ENCODE measurements around the gene PRRT2.

Gene PRRT2

GRCh38 chr16:29807426-29808218 lies 4.4 kb upstream of the PRRT2 start:
- peak overlapping the region; percentile 82 for H3K27ac ChIP-seq
- TF ChIP-seq CTCF (IDR thresholded peaks at IDR 0.05): peak; percentile 49
- no peaks in the 10 kb centered on the region for H3K27me3 ChIP-seq (ENCODE audit: control insufficient read depth, insufficient read depth, low read length)
- peak overlapping the region; percentile 61 for H3K4me3 ChIP-seq (ENCODE audit: low read depth, low read length)
- H2AFZ ChIP-seq: peak overlapping the region; percentile 65
- H3K4me2 ChIP-seq (ENCODE audit: low read length): peak overlapping the region; percentile 83
- H3K9me3 ChIP-seq (ENCODE audit: control insufficient read depth, low read length): no peaks in the 10 kb centered on the region
- H3K9ac ChIP-seq: no peak overlapping the region
- peaks cover 26% of the 10 kb centered on the region for H3K4me1 ChIP-seq
- H3K79me2 ChIP-seq: no peaks in the 10 kb centered on the region
- no peaks in the 10 kb centered on the region for H3K36me3 ChIP-seq (ENCODE audit: control insufficient read depth, insufficient read depth, low read length)

DNA sequence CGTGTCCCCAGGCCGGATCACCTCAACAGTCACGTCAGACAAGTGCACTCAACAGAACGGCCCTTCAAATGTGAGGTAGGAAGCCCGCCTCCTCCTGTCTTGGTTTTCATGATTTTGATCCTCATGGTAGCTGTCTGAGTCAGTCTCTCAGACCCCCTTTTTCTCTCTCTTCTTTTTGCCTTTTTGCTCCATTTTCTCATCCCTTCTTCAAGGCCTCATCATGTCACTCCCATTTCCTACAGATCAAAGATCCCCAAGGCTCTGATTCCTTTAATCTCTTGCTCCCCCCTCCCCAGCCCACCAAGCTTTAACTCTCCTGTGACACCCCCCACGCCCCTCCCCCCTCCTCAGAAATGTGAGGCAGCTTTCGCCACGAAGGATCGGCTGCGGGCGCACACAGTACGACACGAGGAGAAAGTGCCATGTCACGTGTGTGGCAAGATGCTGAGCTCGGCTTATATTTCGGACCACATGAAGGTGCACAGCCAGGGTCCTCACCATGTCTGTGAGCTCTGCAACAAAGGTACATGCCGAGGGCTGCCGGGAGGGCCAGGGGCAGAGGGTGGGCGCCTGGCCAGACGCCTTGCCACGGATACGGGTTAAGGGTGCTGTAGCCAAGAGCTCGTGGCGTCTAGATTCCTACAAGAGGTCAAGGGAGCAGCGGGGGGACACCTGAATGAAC lies 3.6 kb upstream of the PRRT2 start:
- peak overlapping the region; percentile 64 for H2AFZ ChIP-seq
- H3K36me3 ChIP-seq (ENCODE audit: control insufficient read depth, insufficient read depth, low read length): no peaks in the 10 kb centered on the region
- H3K9me3 ChIP-seq (ENCODE audit: control insufficient read depth, low read length): no peaks in the 10 kb centered on the region
- peak overlapping the region; percentile 82 for H3K27ac ChIP-seq
- H3K9ac ChIP-seq: no peak overlapping the region
- H3K27me3 ChIP-seq (ENCODE audit: control insufficient read depth, insufficient read depth, low read length): no peaks in the 10 kb centered on the region
- no peaks in the 10 kb centered on the region for H3K79me2 ChIP-seq
- TF ChIP-seq CTCF (IDR thresholded peaks at IDR 0.05): no peak
- peaks cover 27% of the 10 kb centered on the region for H3K4me1 ChIP-seq
- peak overlapping the region; percentile 61 for H3K4me3 ChIP-seq (ENCODE audit: low read depth, low read length)
- peak overlapping the region; percentile 83 for H3K4me2 ChIP-seq (ENCODE audit: low read length)

- no peaks in the 10 kb centered on the region for H3K36me3 ChIP-seq (ENCODE audit: control insufficient read depth, insufficient read depth, low read length)
- H3K79me2 ChIP-seq: peaks cover 3% of the 10 kb centered on the region
- peak overlapping the region; percentile 82 for H3K27ac ChIP-seq
- H3K9me3 ChIP-seq (ENCODE audit: control insufficient read depth, low read length): no peaks in the 10 kb centered on the region
- H2AFZ ChIP-seq: no peak overlapping the region
- no peak overlapping the region for H3K4me2 ChIP-seq (ENCODE audit: low read length)
- H3K4me1 ChIP-seq: peaks cover 28% of the 10 kb centered on the region
- H3K27me3 ChIP-seq (ENCODE audit: control insufficient read depth, insufficient read depth, low read length): no peaks in the 10 kb centered on the region
- H3K4me3 ChIP-seq (ENCODE audit: low read depth, low read length): no peak overlapping the region
- no peak for TF ChIP-seq CTCF (IDR thresholded peaks at IDR 0.05)
- no peak overlapping the region for H3K9ac ChIP-seq
These were observed 2.8 kb upstream of the PRRT2 start for GRCh38 chr16:29809031-29809747.

DNA sequence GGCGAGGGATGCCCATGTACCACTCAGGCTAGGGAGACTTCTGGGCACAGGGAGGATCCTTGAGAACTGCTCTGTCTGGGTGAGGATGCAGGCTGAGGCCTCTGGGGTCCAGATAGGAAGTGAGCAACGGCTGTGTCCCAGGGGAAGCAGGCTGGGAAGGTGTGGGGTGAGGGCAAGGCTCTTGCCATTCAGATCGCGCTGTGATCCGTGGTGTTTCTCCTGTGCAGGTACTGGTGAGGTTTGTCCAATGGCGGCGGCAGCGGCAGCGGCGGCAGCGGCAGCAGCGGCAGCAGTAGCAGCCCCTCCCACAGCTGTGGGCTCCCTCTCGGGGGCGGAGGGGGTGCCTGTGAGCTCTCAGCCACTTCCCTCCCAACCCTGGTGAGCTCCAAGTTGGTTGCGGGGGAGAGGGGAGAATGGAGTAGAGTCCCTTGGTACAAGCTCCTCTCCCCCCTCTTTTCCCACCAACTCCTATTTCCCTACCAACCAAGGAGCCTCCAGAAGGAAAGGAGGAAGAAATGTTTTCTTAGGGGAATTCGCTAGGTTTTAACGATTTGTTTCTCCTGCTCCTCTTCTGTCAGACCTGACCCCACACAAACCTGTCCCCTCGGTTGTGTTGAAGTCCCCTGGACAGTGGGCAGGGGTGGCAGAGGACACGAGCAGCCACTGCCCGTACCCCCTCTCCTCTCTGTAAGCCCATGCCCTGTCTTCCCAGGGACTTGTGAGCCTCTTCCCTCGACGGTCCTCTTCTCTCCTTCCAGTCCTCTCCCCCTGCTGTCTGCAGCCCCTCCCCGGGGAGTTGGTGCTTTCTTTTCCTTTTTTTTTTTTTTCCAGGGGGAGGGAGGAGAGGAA lies 1.9 kb upstream of the PRRT2 start:
- Histone ChIP-seq H3K4me2 (ENCODE audit: low read length) (no peak overlapping the region), H3K9ac (no peak overlapping the region), H2AFZ (no peak overlapping the region), H3K4me1 (peaks cover 25% of the 10 kb centered on the region), H3K79me2 (peaks cover 6% of the 10 kb centered on the region), H3K9me3 (ENCODE audit: control insufficient read depth, low read length) (no peaks in the 10 kb centered on the region), H3K36me3 (ENCODE audit: control insufficient read depth, insufficient read depth, low read length) (no peaks in the 10 kb centered on the region), H3K27ac (peak overlapping the region; percentile 95), H3K27me3 (ENCODE audit: control insufficient read depth, insufficient read depth, low read length) (no peaks in the 10 kb centered on the region), H3K4me3 (ENCODE audit: low read depth, low read length) (no peak overlapping the region)
- no peak for TF ChIP-seq CTCF (IDR thresholded peaks at IDR 0.05)
